22Rv1 (cell line): ENCODE measurements around the gene SMARCC2.

Source experiments
- H3K27ac ChIP-seq: fragments of 450-650 bp; 2 replicates; pipeline ENCODE4 v1.5.1; 2017
- ZFX ChIP-seq: fragments of 450-650 bp; IDR thresholded peaks from 2 replicates; pipeline ENCODE4 v1.6.1; 2017; ENCODE audit warnings: antibody characterized with exemption, borderline replicate concordance
- TF ChIP-seq, protein P1 (sequence below): fragments of 450-650 bp; IDR thresholded peaks from 2 replicates; pipeline ENCODE4 v1.5.1; 2017; ENCODE audit warnings: mild to moderate bottlenecking

The SMARCC2 gene

GRCh38 chr12:56164345-56164729 is 24.9 kb downstream of the SMARCC2 start:
- peak overlapping the region; percentile 90 for H3K27ac ChIP-seq

GRCh38 chr12:56163533-56164344 is 25.5 kb downstream of the SMARCC2 start:
- TF ChIP-seq, protein P1, sequence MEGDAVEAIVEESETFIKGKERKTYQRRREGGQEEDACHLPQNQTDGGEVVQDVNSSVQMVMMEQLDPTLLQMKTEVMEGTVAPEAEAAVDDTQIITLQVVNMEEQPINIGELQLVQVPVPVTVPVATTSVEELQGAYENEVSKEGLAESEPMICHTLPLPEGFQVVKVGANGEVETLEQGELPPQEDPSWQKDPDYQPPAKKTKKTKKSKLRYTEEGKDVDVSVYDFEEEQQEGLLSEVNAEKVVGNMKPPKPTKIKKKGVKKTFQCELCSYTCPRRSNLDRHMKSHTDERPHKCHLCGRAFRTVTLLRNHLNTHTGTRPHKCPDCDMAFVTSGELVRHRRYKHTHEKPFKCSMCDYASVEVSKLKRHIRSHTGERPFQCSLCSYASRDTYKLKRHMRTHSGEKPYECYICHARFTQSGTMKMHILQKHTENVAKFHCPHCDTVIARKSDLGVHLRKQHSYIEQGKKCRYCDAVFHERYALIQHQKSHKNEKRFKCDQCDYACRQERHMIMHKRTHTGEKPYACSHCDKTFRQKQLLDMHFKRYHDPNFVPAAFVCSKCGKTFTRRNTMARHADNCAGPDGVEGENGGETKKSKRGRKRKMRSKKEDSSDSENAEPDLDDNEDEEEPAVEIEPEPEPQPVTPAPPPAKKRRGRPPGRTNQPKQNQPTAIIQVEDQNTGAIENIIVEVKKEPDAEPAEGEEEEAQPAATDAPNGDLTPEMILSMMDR: no peak
- TF ChIP-seq ZFX: no peak
- H3K27ac ChIP-seq: peak overlapping the region; percentile 90

More at GRCh38 chr12:56164345-56164729, 24.9 kb downstream of the SMARCC2 start:
- TF ChIP-seq ZFX: no peak
- TF ChIP-seq, protein P1: no peak

- no peak for TF ChIP-seq ZFX
- TF ChIP-seq, protein P1: no peak
- H3K27ac ChIP-seq: peak overlapping the region; percentile 90
Measured at GRCh38 chr12:56162468-56163290, 26.6 kb downstream of the SMARCC2 start.

DNA sequence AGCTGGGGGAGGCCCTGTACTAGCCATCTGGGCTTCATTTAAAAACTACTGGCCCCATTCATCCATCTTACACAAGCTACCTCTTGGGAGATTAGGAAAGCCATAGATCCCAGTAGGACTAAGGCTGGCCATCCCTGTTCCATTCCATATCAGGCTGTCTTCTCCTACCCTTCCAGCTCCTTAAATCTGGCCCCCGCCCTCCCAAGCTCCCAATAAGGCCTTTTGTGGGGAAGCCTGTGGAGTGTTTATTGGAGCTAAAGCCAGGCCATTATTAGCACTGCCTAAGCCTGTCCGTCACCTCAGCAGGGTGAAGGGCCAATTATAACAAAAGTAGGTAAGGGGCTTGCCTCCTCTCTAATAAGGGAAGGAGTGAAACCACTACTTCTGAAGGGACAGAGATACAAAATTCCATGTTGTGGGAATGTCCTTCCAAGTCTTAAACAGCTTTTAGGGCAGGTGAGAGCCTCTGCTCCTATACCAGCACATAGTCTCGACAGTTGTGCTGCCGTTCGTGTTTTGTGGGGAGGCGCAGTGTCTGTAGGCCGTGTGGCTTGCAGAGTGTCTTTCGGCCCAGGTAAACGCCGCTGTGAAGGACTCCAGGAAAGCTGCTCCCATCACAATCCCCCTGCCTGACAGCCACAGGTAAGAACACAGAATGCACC is 27.5 kb downstream of the SMARCC2 start:
- TF ChIP-seq ZFX: no peak
- TF ChIP-seq, protein P1: no peak
- H3K27ac ChIP-seq: peak overlapping the region; percentile 90

GRCh38 chr12:56160894-56161689 is 28.2 kb downstream of the SMARCC2 start:
- H3K27ac ChIP-seq: peak overlapping the region; percentile 90
- TF ChIP-seq, protein P1: no peak
- TF ChIP-seq ZFX: no peak

- H3K27ac ChIP-seq: peak overlapping the region; percentile 90
Measured at GRCh38 chr12:56160193-56160763, 29.0 kb downstream of the SMARCC2 start.

More at GRCh38 chr12:56160193-56160763, 29.0 kb downstream of the SMARCC2 start:
- TF ChIP-seq ZFX: no peak
- TF ChIP-seq, protein P1: no peak
